MM.1S (cell line): ENCODE data around the gene ACER1.
A peak's percentile ranks its signal among the peaks of the same experiment; 100 is the strongest.

Experiments used
- DNase-seq: peaks from one replicate; pipeline ENCODE4 v3.0.0-alpha.2; 2015
- H2AFZ ChIP-seq: fragments of 300-600 bp; sonication (generic); 2 replicates; pipeline ENCODE4 v1.6.0; 2016; ENCODE audit warnings: antibody characterized with exemption, low read length
- H3F3A ChIP-seq: fragments of 300-600 bp; sonication (generic); 2 replicates; pipeline ENCODE4 v1.6.1; 2016; ENCODE audit warnings: mild to moderate bottlenecking, antibody characterized with exemption, low read length, moderate library complexity, mixed read lengths; ENCODE audit not compliant: insufficient read depth
- H3K27ac ChIP-seq: fragments of 300-600 bp; sonication (generic); 2 replicates; pipeline ENCODE4 v1.5.1; 2016; ENCODE audit warnings: mild to moderate bottlenecking, low read length
- H3K27me3 ChIP-seq: fragments of 300-600 bp; sonication (generic); replicated peaks from 2 replicates; pipeline ENCODE4 v1.6.0; 2016; ENCODE audit warnings: low read length; ENCODE audit not compliant: insufficient read depth
- H3K36me3 ChIP-seq: fragments of 300-600 bp; sonication (generic); replicated peaks from 2 replicates; pipeline ENCODE4 v1.6.1; 2016; ENCODE audit warnings: mild to moderate bottlenecking, low read length, mixed read lengths; ENCODE audit not compliant: insufficient read depth
- H3K4me1 ChIP-seq: fragments of 300-600 bp; sonication (generic); 2 replicates; pipeline ENCODE4 v1.6.1; 2016; ENCODE audit warnings: low read length, mixed read lengths
- H3K4me2 ChIP-seq: fragments of 300-600 bp; sonication (generic); 2 replicates; pipeline ENCODE4 v1.6.0; 2016; ENCODE audit warnings: low read depth, low read length
- H3K4me3 ChIP-seq: fragments of 300-600 bp; sonication (generic); 2 replicates; pipeline ENCODE4 v1.5.1; 2016; ENCODE audit warnings: low read length, mixed read lengths
- H3K79me2 ChIP-seq: fragments of 300-600 bp; sonication (generic); 2 replicates; pipeline ENCODE4 v1.6.1; 2016; ENCODE audit warnings: mixed run types, low read length, mixed read lengths
- H3K9ac ChIP-seq: fragments of 300-600 bp; sonication (generic); 2 replicates; pipeline ENCODE4 v1.6.1; 2016; ENCODE audit warnings: low read length, mixed read lengths
- H3K9me2 ChIP-seq: fragments of 300-600 bp; sonication (generic); replicated peaks from 2 replicates; pipeline ENCODE4 v1.6.1; 2016; ENCODE audit warnings: mild to moderate bottlenecking, low read length, mixed read lengths; ENCODE audit not compliant: insufficient read depth
- H3K9me3 ChIP-seq: fragments of 300-600 bp; sonication (generic); replicated peaks from 2 replicates; pipeline ENCODE4 v1.6.1; 2016; ENCODE audit warnings: mild to moderate bottlenecking, low read length, mixed read lengths; ENCODE audit not compliant: insufficient read depth
- H4K20me1 ChIP-seq: fragments of 300-600 bp; sonication (generic); 2 replicates; pipeline ENCODE4 v1.6.1; 2016; ENCODE audit warnings: mild to moderate bottlenecking, low read length, moderate library complexity, mixed read lengths; ENCODE audit not compliant: insufficient read depth
- CTCF ChIP-seq: fragments of 300-600 bp; sonication (generic); IDR thresholded peaks from 2 replicates; pipeline ENCODE4 v1.5.1; 2016; ENCODE audit warnings: antibody characterized with exemption, low read length, mixed read lengths
- EZH2 ChIP-seq: fragments of 300-600 bp; sonication (generic); optimal IDR thresholded peaks from 2 replicates; pipeline ENCODE3; 2017; ENCODE audit warnings: low read depth, mild to moderate bottlenecking, antibody characterized with exemption, low read length, mixed read lengths
- EZH2phosphoT487 ChIP-seq: fragments of 300-600 bp; sonication (generic); IDR thresholded peaks from 2 replicates; pipeline ENCODE4 v1.6.1; 2018; ENCODE audit warnings: antibody characterized with exemption, low read length

ACER1 gene

DNA sequence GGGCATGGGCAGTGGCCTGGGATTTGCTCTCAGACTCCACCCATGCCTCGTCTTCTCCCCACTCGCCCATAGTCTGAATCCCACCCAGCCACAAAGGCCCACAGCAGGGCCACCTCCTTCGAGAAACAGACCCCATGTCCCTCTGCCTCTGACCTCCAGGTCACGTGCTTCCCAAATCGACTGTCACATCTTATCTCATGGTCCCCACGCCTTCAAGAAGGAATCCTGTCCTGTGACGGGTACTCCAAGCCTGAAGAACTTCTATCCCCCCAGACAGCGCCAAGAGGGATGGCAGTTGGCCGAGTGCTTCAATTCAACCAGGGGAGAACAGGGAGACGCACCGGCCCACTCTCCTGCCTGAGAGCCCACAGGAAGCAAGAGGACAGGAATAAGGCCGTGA, 70.1 kb downstream of the ACER1 start:
- H3K27ac ChIP-seq = no peak overlapping the region
- no peaks in the 10 kb centered on the region for H3K9me2 ChIP-seq
- TF ChIP-seq EZH2 (no peak), EZH2phosphoT487 (no peak), CTCF (no peak)
- no peak overlapping the region for H2AFZ ChIP-seq
- no peaks in the 10 kb centered on the region for H3K4me1 ChIP-seq
- no peak overlapping the region for H3K9ac ChIP-seq
- peaks cover 5% of the 10 kb centered on the region for H4K20me1 ChIP-seq
- H3K79me2 ChIP-seq = peaks cover 93% of the 10 kb centered on the region
- peaks cover 17% of the 10 kb centered on the region; the same call in 1 of the 2 replicates for H3K36me3 ChIP-seq
- no peak for DNase-seq
- H3K4me3 ChIP-seq = no peak overlapping the region
- no peak overlapping the region for H3K4me2 ChIP-seq
- no peaks in the 10 kb centered on the region for H3K9me3 ChIP-seq
- no peaks in the 10 kb centered on the region for H3K27me3 ChIP-seq
- no peaks in the 10 kb centered on the region for H3F3A ChIP-seq

DNA sequence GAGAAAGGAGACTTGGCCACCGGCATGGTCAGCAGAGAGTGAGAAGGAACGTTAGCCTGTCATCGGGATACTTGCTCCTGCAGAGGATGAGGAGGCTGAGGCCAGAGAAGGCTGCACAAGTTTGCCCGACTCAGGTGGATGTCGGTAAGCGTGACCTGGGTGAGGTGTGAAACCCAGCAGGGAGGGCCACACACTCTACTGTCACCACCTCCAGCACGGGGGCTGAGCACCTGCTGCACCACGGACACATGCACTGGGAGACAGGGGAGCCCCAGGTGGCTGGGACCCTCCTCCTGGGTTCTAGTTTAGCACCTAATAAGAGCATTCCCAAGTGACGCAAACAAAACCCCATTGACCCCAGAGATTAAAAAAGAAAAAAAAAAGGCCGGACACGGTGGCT, 70.9 kb downstream of the ACER1 start:
- no peak for DNase-seq
- Histone ChIP-seq H3K79me2 (peaks cover 93% of the 10 kb centered on the region), H3K27me3 (no peaks in the 10 kb centered on the region), H3K4me1 (no peaks in the 10 kb centered on the region), H3K36me3 (peaks cover 13% of the 10 kb centered on the region; the same call in 1 of the 2 replicates), H3K9me3 (no peaks in the 10 kb centered on the region), H3K9ac (no peak overlapping the region), H3F3A (no peaks in the 10 kb centered on the region), H3K27ac (no peak overlapping the region), H2AFZ (no peak overlapping the region), H3K4me2 (no peak overlapping the region), H3K4me3 (no peak overlapping the region), H4K20me1 (peaks cover 5% of the 10 kb centered on the region; the same call in 1 of the 2 replicates), H3K9me2 (no peaks in the 10 kb centered on the region)
- no peak for TF ChIP-seq EZH2
- TF ChIP-seq EZH2phosphoT487 = no peak
- TF ChIP-seq CTCF = no peak

- Histone ChIP-seq H3F3A (no peaks in the 10 kb centered on the region), H3K27ac (no peak overlapping the region), H3K4me3 (no peak overlapping the region), H4K20me1 (peaks cover 5% of the 10 kb centered on the region; the same call in 1 of the 2 replicates), H3K36me3 (peaks cover 13% of the 10 kb centered on the region; the same call in 1 of the 2 replicates), H3K9me3 (no peaks in the 10 kb centered on the region), H2AFZ (no peak overlapping the region), H3K9me2 (no peaks in the 10 kb centered on the region), H3K4me1 (no peaks in the 10 kb centered on the region), H3K79me2 (peaks cover 93% of the 10 kb centered on the region), H3K27me3 (no peaks in the 10 kb centered on the region), H3K9ac (no peak overlapping the region), H3K4me2 (no peak overlapping the region)
- DNase-seq = no peak
- TF ChIP-seq EZH2 = no peak
Observed at GRCh38 chr19:6261883-6262282, 71.5 kb downstream of the ACER1 start.

DNA sequence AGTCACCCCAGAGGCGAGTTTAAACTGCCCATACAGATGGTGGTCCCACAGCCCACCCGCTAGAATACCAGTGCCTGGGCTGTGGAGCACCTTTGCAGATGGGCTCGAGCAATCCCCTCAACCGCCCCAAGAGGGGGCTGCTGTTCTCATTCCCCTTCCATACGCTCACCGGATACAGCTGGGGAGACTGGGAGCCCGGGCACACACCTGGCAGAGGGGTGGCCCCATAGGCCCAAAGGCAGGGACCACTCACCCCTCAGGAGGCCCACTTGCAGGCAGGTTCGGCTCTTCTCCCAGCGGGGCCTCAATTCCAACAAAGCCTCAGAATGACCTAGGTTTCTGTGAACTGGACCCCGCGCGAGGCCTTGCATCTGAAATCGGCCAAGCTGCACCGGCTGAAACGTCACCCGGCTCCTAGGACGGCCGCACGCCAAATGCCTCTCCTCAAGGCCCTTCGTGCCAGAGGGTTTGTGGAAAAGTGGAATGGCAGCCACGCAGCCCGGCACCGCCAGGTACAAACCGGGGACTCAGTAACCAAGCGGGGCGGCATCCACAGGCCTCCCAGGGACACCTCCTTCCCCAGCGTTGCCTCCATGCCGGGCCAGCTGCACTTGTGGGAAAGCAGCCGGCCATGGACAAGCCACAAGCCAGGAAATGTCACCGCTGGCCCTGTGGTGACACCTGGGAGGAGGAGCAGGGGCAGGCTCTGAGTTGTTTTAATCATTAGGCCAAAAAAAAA, 72.3 kb downstream of the ACER1 start:
- TF ChIP-seq CTCF = peak; percentile 49; the same call in 1 of the 2 replicates
- no peak for TF ChIP-seq EZH2phosphoT487
- TF ChIP-seq EZH2 = no peak
- H3F3A ChIP-seq = no peaks in the 10 kb centered on the region
- H2AFZ ChIP-seq = no peak overlapping the region
- H3K4me3 ChIP-seq = no peak overlapping the region
- peaks cover 13% of the 10 kb centered on the region; the same call in 1 of the 2 replicates for H3K36me3 ChIP-seq
- no peaks in the 10 kb centered on the region for H3K4me1 ChIP-seq
- peaks cover 5% of the 10 kb centered on the region; the same call in 1 of the 2 replicates for H4K20me1 ChIP-seq
- H3K9me3 ChIP-seq = no peaks in the 10 kb centered on the region
- no peaks in the 10 kb centered on the region for H3K9me2 ChIP-seq
- no peak overlapping the region for H3K27ac ChIP-seq
- DNase-seq = no peak
- H3K9ac ChIP-seq = no peak overlapping the region
- H3K79me2 ChIP-seq = peaks cover 89% of the 10 kb centered on the region
- no peak overlapping the region for H3K4me2 ChIP-seq
- H3K27me3 ChIP-seq = no peaks in the 10 kb centered on the region
